Measurements from ENCODE around the gene RBM14.

The RBM14 gene

GRCh38 chr11:66659763-66660162 lies 43.3 kb downstream of the RBM14 start:
- Histone ChIP-seq H3K9me3 (ENCODE audit: insufficient read depth, low read length) (no peaks in the 10 kb centered on the region), H3K79me2 (ENCODE audit: insufficient read depth, low read length) (peaks cover 25% of the 10 kb centered on the region; the same call in 1 of the 2 replicates), H3K36me3 (ENCODE audit: low read length) (peaks cover 4% of the 10 kb centered on the region; the same call in 1 of the 2 replicates), H4K20me1 (ENCODE audit: low read depth, low read length) (no peaks in the 10 kb centered on the region), H3F3A (ENCODE audit: insufficient read depth) (peaks cover 51% of the 10 kb centered on the region), H3K9me2 (replicated peaks; ENCODE audit: insufficient read depth, low read length) (no peaks in the 10 kb centered on the region), H3K27me3 (ENCODE audit: low read length) (no peaks in the 10 kb centered on the region), H3K27ac (ENCODE audit: low read depth, low read length) (peak overlapping the region; percentile 85), H3K4me3 (ENCODE audit: insufficient read depth, low read length, poor library complexity, severe bottlenecking) (no peak overlapping the region), H2AFZ (ENCODE audit: low read depth, low read length, severe bottlenecking) (no peak overlapping the region), H3K9ac (ENCODE audit: low read length) (peak overlapping the region; percentile 9; the same call in 1 of the 2 replicates), H3K4me2 (ENCODE audit: low read depth, low read length, poor library complexity, severe bottlenecking) (peak overlapping the region; percentile 42)
- TF ChIP-seq CTCF (IDR thresholded peaks at IDR 0.05; ENCODE audit: insufficient read depth, low read length, poor library complexity, severe bottlenecking) (no peak), EZH2phosphoT487 (conservative IDR thresholded peaks at IDR 0.05; ENCODE audit: low read length) (no peak)

GRCh38 chr11:66663741-66664296 lies 47.4 kb downstream of the RBM14 start:
- peaks cover 46% of the 10 kb centered on the region for H3K79me2 ChIP-seq (ENCODE audit: insufficient read depth, low read length)
- H3K9me2 ChIP-seq (replicated peaks; ENCODE audit: insufficient read depth, low read length) = no peaks in the 10 kb centered on the region
- H4K20me1 ChIP-seq (ENCODE audit: low read depth, low read length) = no peaks in the 10 kb centered on the region
- H3F3A ChIP-seq (ENCODE audit: insufficient read depth) = peaks cover 35% of the 10 kb centered on the region
- TF ChIP-seq EZH2phosphoT487 (conservative IDR thresholded peaks at IDR 0.05; ENCODE audit: low read length) (no peak), CTCF (IDR thresholded peaks at IDR 0.05; ENCODE audit: insufficient read depth, low read length, poor library complexity, severe bottlenecking) (no peak)
- H3K36me3 ChIP-seq (ENCODE audit: low read length) = peaks cover 7% of the 10 kb centered on the region; the same call in 1 of the 2 replicates
- H3K27ac ChIP-seq (ENCODE audit: low read depth, low read length) = no peak overlapping the region
- no peaks in the 10 kb centered on the region for H3K27me3 ChIP-seq (ENCODE audit: low read length)
- no peaks in the 10 kb centered on the region for H3K9me3 ChIP-seq (ENCODE audit: insufficient read depth, low read length)
- H2AFZ ChIP-seq (ENCODE audit: low read depth, low read length, severe bottlenecking) = no peak overlapping the region
- H3K9ac ChIP-seq (ENCODE audit: low read length) = no peak overlapping the region
- H3K4me3 ChIP-seq (ENCODE audit: insufficient read depth, low read length, poor library complexity, severe bottlenecking) = no peak overlapping the region
- H3K4me2 ChIP-seq (ENCODE audit: low read depth, low read length, poor library complexity, severe bottlenecking) = no peak overlapping the region

GRCh38 chr11:66665369-66665768 lies 48.9 kb downstream of the RBM14 start:
- H3K9me3 ChIP-seq (ENCODE audit: insufficient read depth, low read length) = no peaks in the 10 kb centered on the region
- no peaks in the 10 kb centered on the region for H3K27me3 ChIP-seq (ENCODE audit: low read length)
- H3K27ac ChIP-seq (ENCODE audit: low read depth, low read length) = no peak overlapping the region
- no peak overlapping the region for H3K9ac ChIP-seq (ENCODE audit: low read length)
- no peaks in the 10 kb centered on the region for H3K9me2 ChIP-seq (replicated peaks; ENCODE audit: insufficient read depth, low read length)
- no peak overlapping the region for H3K4me3 ChIP-seq (ENCODE audit: insufficient read depth, low read length, poor library complexity, severe bottlenecking)
- H4K20me1 ChIP-seq (ENCODE audit: low read depth, low read length) = no peaks in the 10 kb centered on the region
- TF ChIP-seq EZH2phosphoT487 (conservative IDR thresholded peaks at IDR 0.05; ENCODE audit: low read length) = no peak
- no peak for TF ChIP-seq CTCF (IDR thresholded peaks at IDR 0.05; ENCODE audit: insufficient read depth, low read length, poor library complexity, severe bottlenecking)
- no peak overlapping the region for H2AFZ ChIP-seq (ENCODE audit: low read depth, low read length, severe bottlenecking)
- peaks cover 19% of the 10 kb centered on the region for H3F3A ChIP-seq (ENCODE audit: insufficient read depth)
- H3K4me2 ChIP-seq (ENCODE audit: low read depth, low read length, poor library complexity, severe bottlenecking) = no peak overlapping the region
- peaks cover 51% of the 10 kb centered on the region for H3K79me2 ChIP-seq (ENCODE audit: insufficient read depth, low read length)
- peaks cover 7% of the 10 kb centered on the region; the same call in 1 of the 2 replicates for H3K36me3 ChIP-seq (ENCODE audit: low read length)

Measured in SU-DHL-6 (cell line).